ENCODE measurements around the gene PEX7. TPM values are rescaled to one million over a fixed set of nuclear protein-coding genes. Genes with fewer than 3 reads are reported as not detected.
"Not testable (repeated sequence)": the region's sequence is repeated elsewhere in the genome, so short reads cannot be mapped to it uniquely, and the experiment has no call there.

Gene PEX7
- total and polyA plus RNA-seq, 8 donors = 2.7 to 38.5 (median 14.6) TPM; not detected in 1

DNA sequence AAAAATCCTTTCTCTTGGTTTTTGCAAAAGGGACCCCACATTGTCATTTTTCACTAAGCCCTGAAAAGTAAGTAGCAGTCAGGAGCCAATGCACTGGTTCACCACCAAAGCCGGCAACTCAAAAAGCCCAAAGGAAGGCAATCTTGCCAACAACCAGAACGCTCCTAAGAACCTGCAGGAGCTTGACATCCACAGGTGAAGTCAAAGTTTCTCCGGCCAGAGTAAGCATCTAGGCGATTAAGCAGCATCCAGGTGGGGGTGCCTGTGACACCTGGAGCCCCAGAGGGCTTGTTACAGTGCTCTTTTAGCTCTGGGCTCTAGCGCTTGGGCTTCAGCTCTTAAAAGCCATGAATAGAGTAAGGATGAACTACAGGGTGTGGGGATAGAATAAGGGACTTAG lies 135.8 kb downstream of the PEX7 start:
- 87 to 97% (median 95%) methylated on average over 5 of the region's 5 CpGs for WGBS, 5 donors
- Histone ChIP-seq H3K27me3 (peaks cover 0 to 14% (median 0%) of the 10 kb centered on the region in 3 donors), H3K9me3 (no peaks in the 10 kb centered on the region), H3K4me3 (no peak overlapping the region), H3K4me1 (peaks cover 5 to 15% (median 7%) of the 10 kb centered on the region in 4 donors), H3K36me3 (no peaks in the 10 kb centered on the region), H3K27ac (no peak overlapping the region)
- intact Hi-C loops (cut with DNase I; ENCODE audit: low total_unique reads) = no loop called here
- TF ChIP-seq EP300 (IDR thresholded peaks at IDR 0.05) (no peak), POLR2AphosphoS5 (IDR thresholded peaks at IDR 0.05) (no peak), POLR2A (IDR thresholded peaks at IDR 0.05) (no peak), CTCF (IDR thresholded peaks at IDR 0.05) (no peak)
- no peak for DNase-seq

GRCh38 chr6:136959471-136959891 lies 137.1 kb downstream of the PEX7 start:
- Histone ChIP-seq H3K9me3 (no peaks in the 10 kb centered on the region), H3K36me3 (no peaks in the 10 kb centered on the region), H3K27ac (no peak overlapping the region), H3K4me1 (peaks cover 5 to 15% (median 7%) of the 10 kb centered on the region in 4 donors), H3K27me3 (peaks cover 0 to 14% (median 0%) of the 10 kb centered on the region in 3 donors), H3K4me3 (no peak overlapping the region)
- peak; percentile 34 to 78 for DNase-seq
- TF ChIP-seq POLR2AphosphoS5 (IDR thresholded peaks at IDR 0.05) (no peak), CTCF (IDR thresholded peaks at IDR 0.05) (no peak), EP300 (IDR thresholded peaks at IDR 0.05) (no peak), POLR2A (IDR thresholded peaks at IDR 0.05) (no peak)
- 23 to 59% (median 38%) methylated on average over 14 of the region's 14 CpGs for WGBS, 5 donors
- intact Hi-C loops (cut with DNase I; ENCODE audit: low total_unique reads) = no loop called here

- H3K4me3 ChIP-seq; DNase-seq; H3K36me3 ChIP-seq; H3K27ac ChIP-seq; H3K9me3 ChIP-seq; intact Hi-C loops (cut with DNase I; ENCODE audit: low total_unique reads): not testable (repeated sequence)
- Histone ChIP-seq H3K4me1 (peaks cover 5 to 15% (median 7%) of the 10 kb centered on the region in 4 donors), H3K27me3 (peaks cover 0 to 14% (median 0%) of the 10 kb centered on the region in 3 donors)
- WGBS, 5 donors = 46 to 80% (median 54%) methylated on average over 6 of the region's 6 CpGs
Observed at GRCh38 chr6:136959935-136960334, 137.5 kb downstream of the PEX7 start.

GRCh38 chr6:136960781-136961180 lies 138.4 kb downstream of the PEX7 start:
- no peak for DNase-seq
- intact Hi-C loops (cut with DNase I; ENCODE audit: low total_unique reads) = no loop called here
- H3K9me3 ChIP-seq = no peaks in the 10 kb centered on the region
- H3K36me3 ChIP-seq = no peaks in the 10 kb centered on the region
- 81 to 91% (median 88%) methylated on average over 3 of the region's 3 CpGs for WGBS, 5 donors
- TF ChIP-seq EP300 (IDR thresholded peaks at IDR 0.05) = no peak
- no peak for TF ChIP-seq POLR2AphosphoS5 (IDR thresholded peaks at IDR 0.05)
- no peak for TF ChIP-seq CTCF (IDR thresholded peaks at IDR 0.05)
- TF ChIP-seq POLR2A (IDR thresholded peaks at IDR 0.05) = no peak
- H3K4me3 ChIP-seq = no peak overlapping the region
- H3K27me3 ChIP-seq = peaks cover 0 to 14% (median 0%) of the 10 kb centered on the region in 3 donors
- H3K4me1 ChIP-seq = peaks cover 5 to 15% (median 7%) of the 10 kb centered on the region in 4 donors
- no peak overlapping the region for H3K27ac ChIP-seq

DNA sequence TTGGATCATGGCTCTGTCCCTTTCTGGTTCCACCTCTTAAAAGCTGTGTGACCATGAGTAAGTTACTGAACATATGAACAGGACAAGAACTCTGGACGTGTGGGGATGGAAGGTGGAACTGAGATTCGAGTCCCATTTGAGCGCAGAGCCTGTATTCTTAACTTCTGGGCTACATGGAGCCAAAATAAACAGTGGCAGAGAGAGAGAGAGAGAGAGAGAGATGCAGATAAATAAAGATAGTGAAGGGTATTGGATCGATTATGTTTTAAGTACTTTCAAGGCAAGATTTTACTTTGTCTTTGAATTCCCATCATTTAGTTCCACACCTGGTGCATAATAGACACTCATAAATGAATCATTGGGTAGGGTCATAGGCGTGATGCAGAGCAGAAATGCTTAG lies 139.5 kb downstream of the PEX7 start:
- no peak for TF ChIP-seq POLR2AphosphoS5 (IDR thresholded peaks at IDR 0.05)
- no peak for TF ChIP-seq EP300 (IDR thresholded peaks at IDR 0.05)
- TF ChIP-seq POLR2A (IDR thresholded peaks at IDR 0.05) = no peak
- no peak for TF ChIP-seq CTCF (IDR thresholded peaks at IDR 0.05)
- Histone ChIP-seq H3K36me3 (no peaks in the 10 kb centered on the region), H3K27me3 (peaks cover 0 to 14% (median 0%) of the 10 kb centered on the region in 3 donors), H3K4me1 (peaks cover 5 to 15% (median 7%) of the 10 kb centered on the region in 4 donors), H3K9me3 (no peaks in the 10 kb centered on the region), H3K27ac (no peak overlapping the region), H3K4me3 (no peak overlapping the region)
- intact Hi-C loops (cut with DNase I; ENCODE audit: low total_unique reads) = no loop called here
- no peak for DNase-seq
- WGBS, 5 donors = 39 to 57% (median 47%) methylated on average over 5 of the region's 5 CpGs

Measured in stomach (tissue), 9 donors.